CD14-positive monocyte (primary cell): ENCODE results near the gene INPP4A. TPM values are rescaled to one million over a fixed set of nuclear protein-coding genes. Genes with fewer than 3 reads are reported as not detected.
A peak's percentile ranks its signal among the peaks of the same experiment; 100 is the strongest.

ENCODE experiments used
- DNase-seq, 3 donors: peaks; one replicate each; pipeline ENCODE4 v3.0.0-alpha.2; 2011 to 2022
- H2AFZ ChIP-seq: 2 replicates; pipeline ENCODE4 v1.6.0; 2012; ENCODE audit warnings: mild to moderate bottlenecking, low read depth, low read length, inconsistent platforms; ENCODE audit not compliant: insufficient read depth, poor library complexity, severe bottlenecking
- H3K27ac ChIP-seq, 2 donors: 1 replicate in 1 of 2; 2 replicates in 1 of 2; pipeline ENCODE4 v1.5.1; 2012 to 2013; ENCODE audit warnings: low read length in 2 of 2, control low read depth in 1 of 2, inconsistent platforms in 1 of 2, low read depth in 1 of 2, mild to moderate bottlenecking in 1 of 2
- H3K27me3 ChIP-seq, 2 donors: one replicate each; pipeline versions ENCODE4 v1.6.0 to v1.6.1; 2011 to 2013; ENCODE audit warnings: low read length in 2 of 2; ENCODE audit not compliant: control insufficient read depth in 2 of 2, insufficient read depth in 2 of 2
- H3K36me3 ChIP-seq, 2 donors: replicated peaks in 1 of 2; 1 replicate in 1 of 2; 2 replicates in 1 of 2; pipeline versions ENCODE4 v1.5.1 to v1.6.1; 2012 to 2013; ENCODE audit warnings: low read length in 2 of 2, control low read depth in 1 of 2, inconsistent platforms in 1 of 2, mild to moderate bottlenecking in 1 of 2; ENCODE audit not compliant: insufficient read depth in 2 of 2, control insufficient read depth in 1 of 2
- H3K4me1 ChIP-seq, 2 donors: 1 replicate in 1 of 2; 2 replicates in 1 of 2; pipeline versions ENCODE4 v1.5.1 to v1.6.1; 2012 to 2013; ENCODE audit warnings: low read length in 2 of 2, control low read depth in 1 of 2, inconsistent platforms in 1 of 2, mild to moderate bottlenecking in 1 of 2, moderate library complexity in 1 of 2; ENCODE audit not compliant: insufficient read depth in 2 of 2, control insufficient read depth in 1 of 2
- H3K4me2 ChIP-seq: replicated peaks from 2 replicates; pipeline ENCODE3; 2012; ENCODE audit warnings: low read length, moderate library complexity, mild to moderate bottlenecking; ENCODE audit not compliant: poor library complexity, severe bottlenecking; ENCODE audit errors: extremely low read depth
- H3K4me3 ChIP-seq, 3 experiments: fragments of 200-600 bp in 1 of 3; sonication (generic) in 1 of 3; replicated peaks in 1 of 3; 1 replicate in 2 of 3; 2 replicates in 1 of 3; pipeline ENCODE4 v1.5.1; 2011 to 2013; ENCODE audit warnings: low read length in 3 of 3, mild to moderate bottlenecking in 3 of 3, control low read depth in 2 of 3, low read depth in 2 of 3, inconsistent platforms in 1 of 3, moderate library complexity in 1 of 3
- H3K79me2 ChIP-seq: 2 replicates; pipeline ENCODE4 v1.6.0; 2012; ENCODE audit warnings: mild to moderate bottlenecking, control low read depth, inconsistent platforms, low read length, moderate library complexity; ENCODE audit not compliant: insufficient read depth
- H3K9ac ChIP-seq: 2 replicates; pipeline ENCODE4 v1.6.0; 2017; ENCODE audit warnings: low read length, mild to moderate bottlenecking; ENCODE audit not compliant: insufficient read depth, poor library complexity, severe bottlenecking
- H3K9me3 ChIP-seq, 2 donors: replicated peaks in 1 of 2; 1 replicate in 1 of 2; 2 replicates in 1 of 2; pipeline versions ENCODE4 v1.5.1 to v1.6.1; 2012 to 2013; ENCODE audit warnings: low read length in 2 of 2, control low read depth in 1 of 2; ENCODE audit not compliant: control insufficient read depth in 1 of 2, insufficient read depth in 1 of 2
- H4K20me1 ChIP-seq: 2 replicates; pipeline ENCODE4 v1.6.0; 2012; ENCODE audit warnings: mild to moderate bottlenecking, low read length, control low read depth, moderate library complexity; ENCODE audit not compliant: insufficient read depth
- H3K27ac Mint-ChIP-seq, 7 donors: one replicate each; pipeline ENCODE4 v1.8.0; 2020; ENCODE audit warnings: mild to moderate bottlenecking in 7 of 7, mixed read lengths in 7 of 7, moderate library complexity in 6 of 7, inconsistent platforms in 2 of 7
- H3K27me3 Mint-ChIP-seq, 3 donors: one replicate each; pipeline ENCODE4 v1.8.0; 2021 to 2022; ENCODE audit warnings: low read depth in 3 of 3, mild to moderate bottlenecking in 3 of 3, mixed read lengths in 3 of 3, moderate library complexity in 3 of 3, inconsistent platforms in 1 of 3
- H3K36me3 Mint-ChIP-seq, 2 donors: one replicate each; pipeline ENCODE4 v1.8.0; 2020; ENCODE audit warnings: mixed read lengths in 2 of 2, inconsistent platforms in 1 of 2, mild to moderate bottlenecking in 1 of 2
- H3K4me1 Mint-ChIP-seq: one replicate; pipeline ENCODE4 v1.8.0; 2020; ENCODE audit warnings: mild to moderate bottlenecking, mixed read lengths
- H3K4me3 Mint-ChIP-seq, 2 donors: one replicate each; pipeline ENCODE4 v1.8.0; 2020; ENCODE audit warnings: mild to moderate bottlenecking in 2 of 2, mixed read lengths in 2 of 2, moderate library complexity in 1 of 2
- H3K9me3 Mint-ChIP-seq, 7 donors: one replicate each; pipeline ENCODE4 v1.8.0; 2020 to 2022; ENCODE audit warnings: mixed read lengths in 7 of 7, mild to moderate bottlenecking in 6 of 7, moderate library complexity in 6 of 7, inconsistent platforms in 2 of 7
- CTCF ChIP-seq: fragments of 200-600 bp; IDR thresholded peaks from one replicate; pipeline ENCODE4 v1.8.0; 2022; ENCODE audit warnings: antibody characterized with exemption, mild to moderate bottlenecking
- WGBS: methylation state at CpG from one replicate; pipeline ENCODE4 v1.1.5; 2013; ENCODE audit warnings: missing lambda C conversion rate; ENCODE audit not compliant: insufficient coverage; 5-methylcytosine and 5-hydroxymethylcytosine counted together
- intact Hi-C, 2 donors: fragments of 100-400 bp; cut with micrococcal nuclease; formaldehyde crosslinking; loops; one replicate each; pipeline versions ENCODE4 v1.15.0 to v1.15.1; 2023
- polyA plus RNA-seq, 3 donors: library from polyadenylated mRNA; depleted of rRNA in 1 of 3; unstranded in 2 of 3; stranded (reverse) in 1 of 3; fragments of 300-500 nt in 2 of 3; fragments of >200 nt in 1 of 3; fragmentation: Illumina TruSeq in 2 of 3; gene quantifications; 1 replicate in 2 of 3; 2 replicates in 1 of 3; pipeline ENCODE4 v1.2.3, GENCODE V29; 2012 to 2021

The INPP4A gene
- polyA plus RNA-seq, 3 donors = 13.7 to 52.4 (median 20.7) TPM

DNA sequence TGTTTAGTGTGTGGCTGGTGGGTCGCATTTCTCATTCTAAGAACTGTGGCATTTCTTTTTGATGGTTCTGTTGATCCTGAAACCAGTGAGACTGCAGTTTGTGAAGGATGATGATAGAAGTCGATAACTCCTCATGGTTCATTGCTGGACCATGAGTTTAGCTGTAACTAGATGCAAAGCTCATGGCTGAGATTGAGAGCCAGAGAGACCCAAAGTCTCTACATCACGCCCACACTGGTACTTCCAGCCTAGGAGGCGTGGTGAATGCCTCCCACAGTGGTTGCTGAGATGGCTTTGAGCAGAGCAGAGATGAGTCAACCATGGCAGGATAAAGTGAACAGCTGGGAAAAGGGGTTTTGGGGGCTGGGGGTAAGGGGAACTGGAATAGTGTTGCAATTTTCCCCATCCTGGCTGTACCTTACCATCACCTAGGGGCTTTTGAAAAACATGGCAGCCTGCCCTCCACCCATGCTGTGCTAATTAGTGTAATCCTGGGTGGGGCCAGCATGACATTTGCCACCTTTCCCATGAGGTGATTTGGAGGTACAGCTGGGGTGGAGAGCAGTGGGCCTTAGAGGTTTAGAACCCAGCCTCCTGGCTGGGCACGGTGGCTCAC is 24.1 kb downstream of the INPP4A start:
- Mint-ChIP-seq H3K4me3 (no peak overlapping the region), H3K9me3 (peaks cover 0 to 8% (median 3%) of the 10 kb centered on the region in 7 donors), H3K36me3 (peaks cover 18 to 36% of the 10 kb centered on the region in 2 donors), H3K27me3 (no peaks in the 10 kb centered on the region), H3K4me1 (peaks cover 96% of the 10 kb centered on the region), H3K27ac (peak overlapping the region in 3 of 7 donors; percentile 23 to 75 (median 37))
- Histone ChIP-seq H3K36me3 (no peaks in the 10 kb centered on the region), H3K9me3 (no peaks in the 10 kb centered on the region), H3K4me3 (no peak overlapping the region), H2AFZ (no peak overlapping the region), H3K4me1 (peaks cover 77 to 98% of the 10 kb centered on the region in 2 donors), H3K9ac (no peak overlapping the region), H3K79me2 (peaks cover 75% of the 10 kb centered on the region), H4K20me1 (peaks cover 29% of the 10 kb centered on the region), H3K27me3 (no peaks in the 10 kb centered on the region), H3K27ac (no peak overlapping the region), H3K4me2 (no peak overlapping the region)
- WGBS = 94% methylated on average over 3 of the region's 5 CpGs
- DNase-seq = peak in 1 of 3 donors; percentile 40
- no peak for TF ChIP-seq CTCF
- intact Hi-C loops = no loop called here

- Mint-ChIP-seq H3K36me3 (peaks cover 22 to 33% of the 10 kb centered on the region in 2 donors), H3K9me3 (peaks cover 0 to 4% (median 0%) of the 10 kb centered on the region in 7 donors), H3K27ac (peak overlapping the region in 6 of 7 donors; percentile 54 to 82 (median 70)), H3K4me1 (peaks cover 94% of the 10 kb centered on the region), H3K27me3 (no peaks in the 10 kb centered on the region), H3K4me3 (peak overlapping the region in 1 of 2 donors; percentile 40)
- Histone ChIP-seq H3K4me1 (peaks cover 73 to 93% of the 10 kb centered on the region in 2 donors), H4K20me1 (peaks cover 42% of the 10 kb centered on the region), H3K9me3 (no peaks in the 10 kb centered on the region), H3K4me2 (no peak overlapping the region), H3K27ac (peak overlapping the region; percentile 13 to 63), H3K9ac (no peak overlapping the region), H3K79me2 (peaks cover 87% of the 10 kb centered on the region), H3K27me3 (no peaks in the 10 kb centered on the region), H2AFZ (no peak overlapping the region), H3K36me3 (no peaks in the 10 kb centered on the region), H3K4me3 (no peak overlapping the region)
- peak; percentile 26 to 58 (median 38) for DNase-seq
- 78% methylated on average over 5 of the region's 11 CpGs for WGBS
- no peak for TF ChIP-seq CTCF
- intact Hi-C loops = loop anchor here in 1 of 2 donors (5.0 kb wide), 1 partner anchor 33 kb away; no protein-coding TSS in a partner anchor
Observed at GRCh38 chr2:98469862-98470544, 25.3 kb downstream of the INPP4A start.
